ENCODE data around the gene SULT1A1. TPM values are rescaled to one million over a fixed set of nuclear protein-coding genes. Genes with fewer than 3 reads are reported as not detected.

SULT1A1 gene
- total and polyA plus RNA-seq, 2 of the 8 experiments (the other 6 are each of a cell fraction or from before 2014, with no cell fraction given): 2.1 to 4.0 TPM

GRCh38 chr16:28558456-28558855 lies 51.4 kb downstream of the SULT1A1 start (continued):
- TF ChIP-seq CHD7 (IDR thresholded peaks at IDR 0.05; ENCODE audit: insufficient replicate concordance, low read length) (no peak), SIN3A (conservative IDR thresholded peaks at IDR 0.05 in 1 of 2, IDR thresholded peaks at IDR 0.05 in 1 of 2; ENCODE audit: low read depth in 1 of 2, low read length in 2 of 2) (no peak), MAFK (IDR thresholded peaks at IDR 0.05; ENCODE audit: low read depth, low read length) (no peak), CEBPB (IDR thresholded peaks at IDR 0.05; ENCODE audit: low read depth, low read length) (no peak), SUZ12 (IDR thresholded peaks at IDR 0.05; ENCODE audit: low read length) (no peak), JUN (IDR thresholded peaks at IDR 0.05; ENCODE audit: low read depth, low read length) (no peak), CREB1 (IDR thresholded peaks at IDR 0.05) (no peak), EZH2 (IDR thresholded peaks at IDR 0.05; ENCODE audit: low read depth, low read length, severe bottlenecking) (no peak)

All from H1 (cell line).